Retinal pigment epithelial cell (primary cell): ENCODE measurements around the gene CNTF.

Source experiments
- DNase-seq: peaks from one replicate; pipeline ENCODE4 v3.0.0-alpha.2; 2010; ENCODE audit warnings: low read depth
- H3K4me3 ChIP-seq: 2 replicates; pipeline ENCODE4 v1.5.1; 2011; ENCODE audit warnings: mild to moderate bottlenecking, low read length, control low read depth, moderate library complexity
- CTCF ChIP-seq: conservative IDR thresholded peaks from 2 replicates; pipeline ENCODE4 v1.5.1; 2011; ENCODE audit warnings: low read depth, low read length, control low read depth, inconsistent platforms

The CNTF gene

GRCh38 chr11:58632510-58632909, 10.0 kb downstream of the CNTF start:
- no peak for TF ChIP-seq CTCF
- DNase-seq = no peak
- H3K4me3 ChIP-seq = no peak overlapping the region

- no peak for TF ChIP-seq CTCF
- no peak for DNase-seq
- no peak overlapping the region for H3K4me3 ChIP-seq
Observed at GRCh38 chr11:58636587-58636986, 14.1 kb downstream of the CNTF start.

GRCh38 chr11:58637371-58637770, 14.9 kb downstream of the CNTF start:
- no peak for TF ChIP-seq CTCF
- H3K4me3 ChIP-seq = no peak overlapping the region
- DNase-seq = no peak

GRCh38 chr11:58639103-58639502, 16.6 kb downstream of the CNTF start:
- TF ChIP-seq CTCF = no peak
- no peak overlapping the region for H3K4me3 ChIP-seq
- no peak for DNase-seq

- DNase-seq = no peak
- TF ChIP-seq CTCF = no peak
- H3K4me3 ChIP-seq = no peak overlapping the region
Observed at GRCh38 chr11:58639669-58640068, 17.2 kb downstream of the CNTF start.

GRCh38 chr11:58640386-58641023, 18.0 kb downstream of the CNTF start:
- no peak for TF ChIP-seq CTCF
- no peak for DNase-seq
- H3K4me3 ChIP-seq = no peak overlapping the region

GRCh38 chr11:58641341-58641740, 18.9 kb downstream of the CNTF start:
- no peak for DNase-seq
- no peak for TF ChIP-seq CTCF

More at GRCh38 chr11:58641341-58641740, 18.9 kb downstream of the CNTF start:
- no peak overlapping the region for H3K4me3 ChIP-seq
